ENCODE measurements around the gene HEATR9. TPM values are rescaled to one million over a fixed set of nuclear protein-coding genes. Genes with fewer than 3 reads are reported as not detected.

Gene HEATR9
- total RNA-seq, 1 donor from 2014 or later: not detected

DNA sequence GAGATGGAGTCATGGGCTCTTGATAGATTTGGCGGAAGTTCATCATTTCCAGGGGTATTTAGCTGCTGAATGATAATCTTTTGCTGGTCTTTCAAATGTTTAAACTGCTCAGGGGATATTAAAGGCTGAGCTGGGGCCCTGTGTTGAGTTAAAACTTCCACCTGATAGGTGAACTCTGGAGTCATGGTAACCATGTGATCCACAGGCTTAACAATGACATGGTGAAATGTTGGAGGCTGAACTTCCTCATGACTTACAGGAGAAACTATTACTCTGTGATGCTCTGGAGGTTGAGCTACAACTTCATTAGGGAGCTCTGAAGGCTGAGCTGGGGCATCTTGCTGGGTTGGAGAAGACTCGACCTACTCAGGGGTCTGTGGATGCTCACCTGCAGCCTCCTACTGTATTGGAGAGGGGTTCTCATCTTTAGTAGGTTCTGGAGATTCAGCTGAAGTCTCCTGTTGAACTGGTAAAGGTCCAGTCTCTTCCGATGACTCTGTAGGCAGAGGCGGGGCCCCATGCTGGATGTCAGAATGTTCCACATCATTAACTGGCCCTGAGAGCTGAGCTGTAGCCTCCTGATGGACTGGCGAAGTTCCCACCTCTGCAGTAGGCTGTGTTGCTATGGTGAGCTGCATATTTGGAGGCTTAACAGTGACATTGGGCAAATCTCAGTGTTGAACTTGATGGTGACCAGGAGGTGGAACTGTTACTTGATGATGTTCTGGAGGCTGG is 37.7 kb upstream of the HEATR9 start:
- intact Hi-C loops (cut with micrococcal nuclease): no loop called here
- Mint-ChIP-seq H3K4me1 (no peaks in the 10 kb centered on the region), H3K4me3 (no peak overlapping the region), H3K36me3 (ENCODE audit: low read depth) (no peaks in the 10 kb centered on the region), H3K27ac (no peak overlapping the region), H3K27me3 (no peaks in the 10 kb centered on the region), H3K9me3 (no peaks in the 10 kb centered on the region)
- no peak for DNase-seq
- TF ChIP-seq, protein P1, sequence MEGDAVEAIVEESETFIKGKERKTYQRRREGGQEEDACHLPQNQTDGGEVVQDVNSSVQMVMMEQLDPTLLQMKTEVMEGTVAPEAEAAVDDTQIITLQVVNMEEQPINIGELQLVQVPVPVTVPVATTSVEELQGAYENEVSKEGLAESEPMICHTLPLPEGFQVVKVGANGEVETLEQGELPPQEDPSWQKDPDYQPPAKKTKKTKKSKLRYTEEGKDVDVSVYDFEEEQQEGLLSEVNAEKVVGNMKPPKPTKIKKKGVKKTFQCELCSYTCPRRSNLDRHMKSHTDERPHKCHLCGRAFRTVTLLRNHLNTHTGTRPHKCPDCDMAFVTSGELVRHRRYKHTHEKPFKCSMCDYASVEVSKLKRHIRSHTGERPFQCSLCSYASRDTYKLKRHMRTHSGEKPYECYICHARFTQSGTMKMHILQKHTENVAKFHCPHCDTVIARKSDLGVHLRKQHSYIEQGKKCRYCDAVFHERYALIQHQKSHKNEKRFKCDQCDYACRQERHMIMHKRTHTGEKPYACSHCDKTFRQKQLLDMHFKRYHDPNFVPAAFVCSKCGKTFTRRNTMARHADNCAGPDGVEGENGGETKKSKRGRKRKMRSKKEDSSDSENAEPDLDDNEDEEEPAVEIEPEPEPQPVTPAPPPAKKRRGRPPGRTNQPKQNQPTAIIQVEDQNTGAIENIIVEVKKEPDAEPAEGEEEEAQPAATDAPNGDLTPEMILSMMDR (IDR thresholded peaks at IDR 0.05): no peak
- ChIA-PET POLR2A (no interaction called here), CTCF (no interaction called here)
- no peak for ATAC-seq (ENCODE audit: low read depth)

DNA sequence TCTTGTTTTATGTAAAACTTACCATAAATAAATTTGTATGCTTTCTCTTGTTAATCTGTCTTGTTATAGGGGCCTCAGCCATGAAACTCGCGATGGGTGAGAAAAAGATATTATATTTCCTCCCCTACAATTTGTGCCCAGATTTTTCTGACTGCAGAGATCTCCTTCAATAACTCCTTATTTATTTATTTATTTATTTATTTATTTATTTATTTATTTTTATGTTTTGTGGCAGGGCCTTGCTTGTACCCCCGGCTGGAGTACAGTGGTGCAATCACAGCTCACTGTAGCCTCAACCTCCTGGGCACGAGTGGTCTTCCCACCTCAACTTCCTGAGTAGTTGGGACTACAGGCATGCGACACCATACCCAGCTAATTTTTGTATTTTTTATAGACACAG is 34.8 kb upstream of the HEATR9 start:
- CTCF ChIA-PET: no interaction called here
- TF ChIP-seq, protein P1 (IDR thresholded peaks at IDR 0.05): no peak
- H3K27me3 Mint-ChIP-seq: no peaks in the 10 kb centered on the region
- no peaks in the 10 kb centered on the region for H3K9me3 Mint-ChIP-seq
- no peak overlapping the region for H3K27ac Mint-ChIP-seq
- no peaks in the 10 kb centered on the region for H3K36me3 Mint-ChIP-seq (ENCODE audit: low read depth)
- H3K4me1 Mint-ChIP-seq: no peaks in the 10 kb centered on the region
- POLR2A ChIA-PET: no interaction called here
- intact Hi-C loops (cut with micrococcal nuclease): no loop called here
- DNase-seq: no peak
- H3K4me3 Mint-ChIP-seq: no peak overlapping the region
- no peak for ATAC-seq (ENCODE audit: low read depth)

DNA sequence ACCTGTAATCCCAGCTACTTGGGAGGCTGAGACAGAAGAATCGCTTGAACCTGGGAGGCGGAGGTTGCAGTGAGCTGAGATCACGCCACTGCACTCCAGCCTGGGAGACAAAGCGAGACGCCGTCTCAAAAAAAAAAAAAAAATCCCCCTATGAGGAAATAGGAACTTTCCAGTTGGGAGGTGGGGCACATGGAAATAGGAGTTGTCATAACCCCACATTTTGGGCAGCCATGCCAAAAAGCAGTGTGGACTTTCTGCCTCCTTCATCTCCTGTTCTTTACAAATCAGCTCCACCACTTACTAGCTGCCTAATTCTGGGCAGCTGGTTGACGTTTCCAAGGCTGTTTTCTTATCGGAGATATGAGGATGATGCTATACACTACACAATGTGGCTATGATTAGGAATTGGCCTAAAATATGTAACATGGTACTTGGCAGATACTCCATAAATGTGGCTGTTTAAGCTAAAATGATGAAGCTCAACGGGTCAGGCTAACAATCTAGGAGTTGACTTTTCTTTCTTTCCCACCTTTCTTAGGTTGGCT is 33.0 kb upstream of the HEATR9 start:
- no peaks in the 10 kb centered on the region for H3K36me3 Mint-ChIP-seq (ENCODE audit: low read depth)
- no peak overlapping the region for H3K4me3 Mint-ChIP-seq
- TF ChIP-seq, protein P1 (IDR thresholded peaks at IDR 0.05): no peak
- intact Hi-C loops (cut with micrococcal nuclease): no loop called here
- H3K9me3 Mint-ChIP-seq: no peaks in the 10 kb centered on the region
- POLR2A ChIA-PET: no interaction called here
- no peak for ATAC-seq (ENCODE audit: low read depth)
- no peak overlapping the region for H3K27ac Mint-ChIP-seq
- CTCF ChIA-PET: no interaction called here
- no peaks in the 10 kb centered on the region for H3K27me3 Mint-ChIP-seq
- DNase-seq: no peak
- H3K4me1 Mint-ChIP-seq: no peaks in the 10 kb centered on the region

DNA sequence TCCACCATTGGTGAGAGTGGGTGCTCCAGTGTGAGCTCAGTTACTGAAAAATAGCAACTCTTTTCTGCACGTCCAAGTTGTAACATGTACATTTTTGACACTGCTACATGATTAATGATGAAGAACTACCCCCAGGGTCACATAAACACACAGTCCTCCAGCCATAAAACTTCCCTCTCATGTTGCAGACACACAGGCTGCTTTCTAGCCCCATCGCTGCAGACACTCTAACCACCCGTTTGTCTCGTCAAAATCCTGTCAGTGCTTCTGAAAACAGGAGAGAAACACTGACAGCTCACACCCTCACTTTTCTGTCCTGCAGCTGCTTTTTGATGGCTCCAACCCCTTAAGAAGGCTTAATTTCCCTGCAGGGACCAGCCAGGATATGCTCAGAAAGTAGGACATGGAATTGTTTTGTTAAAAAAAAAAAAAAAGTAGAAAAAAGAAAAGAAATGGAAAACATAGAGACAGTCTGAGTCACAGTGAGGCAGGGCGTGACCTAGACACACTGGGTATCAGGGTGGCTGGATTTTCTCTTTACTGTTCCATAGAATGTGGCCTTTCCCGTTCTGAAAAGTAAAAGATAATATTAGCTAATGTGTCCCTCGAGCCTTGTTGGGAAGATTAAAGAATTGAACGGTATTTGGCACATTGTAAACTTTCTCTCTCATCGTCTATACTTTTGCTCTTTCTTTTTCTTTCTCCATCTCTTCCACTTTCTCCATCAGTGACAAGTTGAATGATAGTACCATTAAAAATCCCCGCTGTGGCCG is 32.2 kb upstream of the HEATR9 start:
- H3K4me1 Mint-ChIP-seq: peaks cover 3% of the 10 kb centered on the region
- ChIA-PET CTCF (interaction anchor here (0.7 kb wide), 1 partner anchor 15 kb away, joined by 3 read pairs; no protein-coding TSS in a partner anchor), POLR2A (no interaction called here)
- no peak for ATAC-seq (ENCODE audit: low read depth)
- intact Hi-C loops (cut with micrococcal nuclease): no loop called here
- TF ChIP-seq, protein P1 (IDR thresholded peaks at IDR 0.05): no peak
- no peak overlapping the region for H3K4me3 Mint-ChIP-seq
- DNase-seq: no peak
- peaks cover 3% of the 10 kb centered on the region for H3K27me3 Mint-ChIP-seq
- H3K9me3 Mint-ChIP-seq: no peaks in the 10 kb centered on the region
- no peaks in the 10 kb centered on the region for H3K36me3 Mint-ChIP-seq (ENCODE audit: low read depth)
- no peak overlapping the region for H3K27ac Mint-ChIP-seq

DNA sequence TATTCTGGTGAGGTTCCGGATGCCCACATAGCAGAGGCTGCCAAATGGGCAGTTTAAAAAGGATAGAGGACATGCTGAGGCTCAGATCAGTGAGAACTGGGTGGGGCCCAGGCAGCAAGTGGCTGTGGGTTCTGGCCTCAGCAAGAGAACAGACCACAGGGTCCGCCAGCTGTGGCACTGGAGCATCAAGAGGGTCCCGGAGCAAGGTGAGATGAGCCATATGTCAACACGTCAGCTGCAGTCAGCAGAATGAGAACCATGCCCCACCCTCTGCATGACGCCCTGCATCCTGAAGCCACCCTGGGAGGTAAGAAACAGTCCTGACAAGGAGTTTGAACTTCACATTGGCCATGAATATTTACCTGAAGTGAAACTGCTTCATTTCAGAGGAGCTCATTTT is 31.6 kb upstream of the HEATR9 start:
- POLR2A ChIA-PET: no interaction called here
- H3K27me3 Mint-ChIP-seq: peaks cover 3% of the 10 kb centered on the region
- peaks cover 4% of the 10 kb centered on the region for H3K4me1 Mint-ChIP-seq
- H3K4me3 Mint-ChIP-seq: no peak overlapping the region
- ATAC-seq (ENCODE audit: low read depth): no peak
- DNase-seq: no peak
- no peaks in the 10 kb centered on the region for H3K36me3 Mint-ChIP-seq (ENCODE audit: low read depth)
- CTCF ChIA-PET: interaction anchor here (0.7 kb wide), 1 partner anchor 15 kb away, joined by 3 read pairs; no protein-coding TSS in a partner anchor
- intact Hi-C loops (cut with micrococcal nuclease): no loop called here
- TF ChIP-seq, protein P1 (IDR thresholded peaks at IDR 0.05): no peak
- no peaks in the 10 kb centered on the region for H3K9me3 Mint-ChIP-seq
- no peak overlapping the region for H3K27ac Mint-ChIP-seq

Data from activated B cell treated with CpG ODN at 0.5 μM for 24 hours (primary cell).